ENCODE data around the gene GSKIP. TPM values are rescaled to one million over a fixed set of nuclear protein-coding genes. Genes with fewer than 3 reads are reported as not detected.

The GSKIP gene
- total and polyA plus RNA-seq, 2 donors from 2014 or later: 13.1 to 30.5 TPM

DNA sequence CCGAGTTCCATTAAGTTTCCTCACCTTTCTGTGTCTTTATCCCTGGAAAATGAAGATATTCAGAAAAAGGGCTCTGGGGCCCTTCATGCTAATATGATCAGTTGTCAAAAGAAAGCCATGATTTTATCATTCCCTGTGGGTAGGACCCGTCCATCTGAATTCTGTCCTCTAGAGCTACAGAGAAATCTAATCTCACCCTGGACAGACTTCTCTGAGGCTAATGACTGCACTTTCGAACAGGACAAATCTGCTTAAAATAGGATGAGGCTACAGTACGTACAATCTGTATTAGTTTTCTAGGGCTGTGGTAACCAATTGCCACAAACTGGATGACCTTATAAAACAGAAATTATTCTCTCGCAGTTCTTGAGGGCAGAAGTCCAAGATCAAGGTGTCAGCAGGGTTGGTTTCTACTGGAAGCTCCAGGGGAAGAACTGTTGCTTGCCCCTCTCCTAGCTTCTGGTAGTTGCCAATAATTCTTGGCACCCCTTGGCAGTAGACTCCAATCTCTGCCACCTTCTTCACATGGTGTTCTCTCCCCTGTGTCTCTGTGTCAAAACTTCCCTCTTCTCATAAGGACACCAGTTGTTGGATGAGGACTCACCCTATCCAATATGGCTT, 29.9 kb downstream of the GSKIP start:
- Histone ChIP-seq H3K4me1 (ENCODE audit: control insufficient read depth in 2 of 3, insufficient read depth in 2 of 3, low read depth in 1 of 3, low read length in 3 of 3) (peaks cover 0 to 4% (median 2%) of the 10 kb centered on the region in 3 donors), H3K4me3 (ENCODE audit: low read length in 3 of 3) (no peak overlapping the region), H3K36me3 (ENCODE audit: control insufficient read depth in 2 of 3, insufficient read depth in 3 of 3, low read length in 3 of 3) (no peaks in the 10 kb centered on the region), H3K9ac (ENCODE audit: low read length in 3 of 3) (no peak overlapping the region), H3K9me3 (ENCODE audit: control insufficient read depth in 2 of 3, insufficient read depth in 1 of 3, low read length in 3 of 3) (no peaks in the 10 kb centered on the region), H3K27me3 (ENCODE audit: control insufficient read depth, insufficient read depth, low read length) (no peaks in the 10 kb centered on the region), H3K27ac (ENCODE audit: low read depth in 2 of 2, low read length in 2 of 2) (no peak overlapping the region)
- FAIRE-seq (no peak), DNase-seq (no peak)
- intact Hi-C loops (cut with DNase I): no loop called here
- TF ChIP-seq, protein P1, sequence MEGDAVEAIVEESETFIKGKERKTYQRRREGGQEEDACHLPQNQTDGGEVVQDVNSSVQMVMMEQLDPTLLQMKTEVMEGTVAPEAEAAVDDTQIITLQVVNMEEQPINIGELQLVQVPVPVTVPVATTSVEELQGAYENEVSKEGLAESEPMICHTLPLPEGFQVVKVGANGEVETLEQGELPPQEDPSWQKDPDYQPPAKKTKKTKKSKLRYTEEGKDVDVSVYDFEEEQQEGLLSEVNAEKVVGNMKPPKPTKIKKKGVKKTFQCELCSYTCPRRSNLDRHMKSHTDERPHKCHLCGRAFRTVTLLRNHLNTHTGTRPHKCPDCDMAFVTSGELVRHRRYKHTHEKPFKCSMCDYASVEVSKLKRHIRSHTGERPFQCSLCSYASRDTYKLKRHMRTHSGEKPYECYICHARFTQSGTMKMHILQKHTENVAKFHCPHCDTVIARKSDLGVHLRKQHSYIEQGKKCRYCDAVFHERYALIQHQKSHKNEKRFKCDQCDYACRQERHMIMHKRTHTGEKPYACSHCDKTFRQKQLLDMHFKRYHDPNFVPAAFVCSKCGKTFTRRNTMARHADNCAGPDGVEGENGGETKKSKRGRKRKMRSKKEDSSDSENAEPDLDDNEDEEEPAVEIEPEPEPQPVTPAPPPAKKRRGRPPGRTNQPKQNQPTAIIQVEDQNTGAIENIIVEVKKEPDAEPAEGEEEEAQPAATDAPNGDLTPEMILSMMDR (IDR thresholded peaks at IDR 0.05; ENCODE audit: borderline replicate concordance, extremely low read depth, insufficient read depth): no peak

DNA sequence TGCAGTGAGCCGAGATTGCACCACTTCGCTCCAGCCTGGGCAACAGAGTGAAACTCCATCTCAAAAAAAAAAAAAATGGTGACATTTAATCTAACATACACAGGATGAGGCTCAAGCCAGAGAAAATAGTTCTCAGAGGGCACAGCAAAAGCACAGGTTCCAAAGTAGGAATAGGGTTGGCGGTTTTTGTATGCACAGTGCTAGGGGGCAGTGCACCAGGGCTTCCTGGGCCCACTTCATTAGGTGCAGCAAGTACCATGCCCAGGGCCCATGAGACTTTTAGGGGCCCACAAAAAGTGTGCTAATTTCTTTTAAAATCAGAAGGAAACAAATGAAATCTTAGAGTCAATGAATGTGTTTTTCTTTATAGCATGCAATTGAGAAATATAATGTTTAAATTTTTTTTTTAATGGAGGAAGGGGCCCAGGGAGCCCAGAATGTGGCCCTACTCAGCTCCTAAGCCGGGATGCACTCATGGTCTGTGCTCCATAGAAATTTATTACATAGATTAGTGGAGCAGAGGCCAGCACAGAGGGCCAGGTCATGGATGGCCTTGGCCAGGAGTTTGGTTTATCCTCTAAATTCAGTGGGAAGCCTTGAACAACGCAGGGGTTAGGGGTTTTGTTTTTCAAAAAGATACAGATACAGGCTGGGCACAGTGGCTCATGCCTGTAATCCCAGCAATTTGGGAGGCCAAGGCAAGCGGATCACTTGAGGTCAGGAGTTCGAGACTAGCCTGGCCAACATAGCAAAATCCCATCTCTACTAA, 30.9 kb downstream of the GSKIP start:
- H3K4me3 ChIP-seq (ENCODE audit: low read length in 3 of 3): no peak overlapping the region
- H3K9me3 ChIP-seq (ENCODE audit: control insufficient read depth in 2 of 3, insufficient read depth in 1 of 3, low read length in 3 of 3): no peaks in the 10 kb centered on the region
- H3K27ac ChIP-seq (ENCODE audit: low read depth in 2 of 2, low read length in 2 of 2): no peak overlapping the region
- TF ChIP-seq, protein P1 (IDR thresholded peaks at IDR 0.05; ENCODE audit: borderline replicate concordance, extremely low read depth, insufficient read depth): no peak
- no peak overlapping the region for H3K9ac ChIP-seq (ENCODE audit: low read length in 3 of 3)
- DNase-seq (no peak), FAIRE-seq (no peak)
- intact Hi-C loops (cut with DNase I): no loop called here
- H3K36me3 ChIP-seq (ENCODE audit: control insufficient read depth in 2 of 3, insufficient read depth in 3 of 3, low read length in 3 of 3): no peaks in the 10 kb centered on the region
- no peaks in the 10 kb centered on the region for H3K27me3 ChIP-seq (ENCODE audit: control insufficient read depth, insufficient read depth, low read length)
- H3K4me1 ChIP-seq (ENCODE audit: control insufficient read depth in 2 of 3, insufficient read depth in 2 of 3, low read depth in 1 of 3, low read length in 3 of 3): peaks cover 0 to 4% (median 2%) of the 10 kb centered on the region in 3 donors

DNA sequence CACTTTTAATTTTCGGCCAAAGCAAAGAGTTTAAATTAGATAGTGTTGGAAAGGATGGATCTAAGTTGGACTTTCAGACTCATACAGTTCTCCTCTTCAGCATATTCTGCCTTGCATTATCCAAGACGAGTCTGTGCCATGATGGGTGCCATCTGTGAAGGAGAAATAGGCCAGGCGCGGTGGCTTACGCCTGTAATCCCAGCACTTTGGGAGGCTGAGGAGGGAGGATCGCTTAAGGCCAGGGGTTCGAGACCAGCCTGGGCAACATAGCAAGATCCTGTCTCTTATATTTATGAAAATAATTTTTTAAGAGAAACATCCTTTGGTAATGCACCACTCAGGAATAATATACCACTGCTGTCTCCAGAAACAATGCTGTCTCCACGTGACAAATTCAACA, 35.1 kb downstream of the GSKIP start:
- intact Hi-C loops (cut with DNase I): no loop called here
- Histone ChIP-seq H3K4me3 (ENCODE audit: low read length in 3 of 3) (no peak overlapping the region), H3K27ac (ENCODE audit: low read depth in 2 of 2, low read length in 2 of 2) (no peak overlapping the region), H3K9me3 (ENCODE audit: control insufficient read depth in 2 of 3, insufficient read depth in 1 of 3, low read length in 3 of 3) (no peaks in the 10 kb centered on the region), H3K36me3 (ENCODE audit: control insufficient read depth in 2 of 3, insufficient read depth in 3 of 3, low read length in 3 of 3) (no peaks in the 10 kb centered on the region), H3K27me3 (ENCODE audit: control insufficient read depth, insufficient read depth, low read length) (no peaks in the 10 kb centered on the region), H3K4me1 (ENCODE audit: control insufficient read depth in 2 of 3, insufficient read depth in 2 of 3, low read depth in 1 of 3, low read length in 3 of 3) (no peaks in the 10 kb centered on the region), H3K9ac (ENCODE audit: low read length in 3 of 3) (no peak overlapping the region)
- no peak for FAIRE-seq
- TF ChIP-seq, protein P1 (IDR thresholded peaks at IDR 0.05; ENCODE audit: borderline replicate concordance, extremely low read depth, insufficient read depth): no peak
- no peak for DNase-seq
